OCI-LY3 (cell line): Measurements from ENCODE around the gene IL16.

Experiments
- CTCF ChIP-seq: fragments of 200-600, 300-600 bp; sonication (generic); IDR thresholded peaks from 2 replicates; pipeline ENCODE4 v1.5.1; 2014; ENCODE audit warnings: antibody characterized with exemption, low read length, low read depth
- EZH2phosphoT487 ChIP-seq: fragments of 200-600 bp; shearing (Covaris generic); IDR thresholded peaks from 2 replicates; pipeline ENCODE4 v1.6.1; 2018; ENCODE audit warnings: antibody characterized with exemption, mixed run types, low read depth

GRCh38 chr15:81294516-81294880 lies 97.8 kb downstream of the IL16 start:
- TF ChIP-seq CTCF (peak; percentile 49), EZH2phosphoT487 (no peak)
